SH-SY5Y (cell line): Measurements from ENCODE around the gene LTC4S.

Experiments
- GATA2 ChIP-seq: IDR thresholded peaks from 2 replicates; pipeline ENCODE4 v1.6.1; 2011; ENCODE audit warnings: mild to moderate bottlenecking, low read depth, low read length
- GATA3 ChIP-seq: IDR thresholded peaks from 2 replicates; pipeline ENCODE4 v1.6.1; 2011; ENCODE audit warnings: low read depth, mild to moderate bottlenecking, low read length, moderate library complexity

Gene LTC4S

GRCh38 chr5:179779826-179780225, 14.0 kb upstream of the LTC4S start:
- no peak for TF ChIP-seq GATA2
- TF ChIP-seq GATA3, result no peak

- TF ChIP-seq GATA3 (no peak), GATA2 (no peak)
Measured at GRCh38 chr5:179780362-179780761, 13.4 kb upstream of the LTC4S start.

GRCh38 chr5:179781846-179782245, 11.9 kb upstream of the LTC4S start:
- TF ChIP-seq GATA3, result no peak
- no peak for TF ChIP-seq GATA2

- TF ChIP-seq GATA2 (no peak), GATA3 (no peak)
Measured at GRCh38 chr5:179783128-179783527, 10.7 kb upstream of the LTC4S start.

GRCh38 chr5:179786861-179787260, 6.9 kb upstream of the LTC4S start:
- TF ChIP-seq GATA3 (no peak), GATA2 (no peak)

- TF ChIP-seq GATA2, result no peak
- TF ChIP-seq GATA3, result no peak
Measured at GRCh38 chr5:179788193-179788854, 5.5 kb upstream of the LTC4S start.

- TF ChIP-seq GATA3 (no peak), GATA2 (no peak)
Measured at GRCh38 chr5:179791881-179792611, 1.7 kb upstream of the LTC4S start.

GRCh38 chr5:179792612-179793467, 946 bp upstream of the LTC4S start:
- no peak for TF ChIP-seq GATA2
- no peak for TF ChIP-seq GATA3

- TF ChIP-seq GATA3 (no peak), GATA2 (no peak)
Measured at GRCh38 chr5:179794171-179794570, 385 bp downstream of the LTC4S start.

- no peak for TF ChIP-seq GATA2
- no peak for TF ChIP-seq GATA3
Measured at GRCh38 chr5:179794575-179794974, 789 bp downstream of the LTC4S start.

GRCh38 chr5:179795049-179795862, 1.5 kb downstream of the LTC4S start:
- no peak for TF ChIP-seq GATA3
- no peak for TF ChIP-seq GATA2

GRCh38 chr5:179795863-179796833, 2.4 kb downstream of the LTC4S start:
- TF ChIP-seq GATA2, result no peak
